Skeletal muscle tissue (tissue), 4 donors: ENCODE measurements around the gene ADK. TPM values are rescaled to one million over a fixed set of nuclear protein-coding genes. Genes with fewer than 3 reads are reported as not detected.
"Not testable (repeated sequence)": the region's sequence is repeated elsewhere in the genome, so short reads cannot be mapped to it uniquely, and the experiment has no call there.

Source experiments
- H3K27ac ChIP-seq: one replicate; pipeline ENCODE4 v1.7.0; 2013; ENCODE audit warnings: mild to moderate bottlenecking, low read depth, low read length, inconsistent platforms
- H3K27me3 ChIP-seq, 3 donors: one replicate each; pipeline ENCODE4 v1.7.0; 2013; ENCODE audit warnings: low read length in 3 of 3; ENCODE audit not compliant: control insufficient read depth in 3 of 3, insufficient read depth in 3 of 3
- H3K36me3 ChIP-seq, 3 donors: one replicate each; pipeline ENCODE4 v1.7.0; 2013; ENCODE audit warnings: low read length in 3 of 3; ENCODE audit not compliant: control insufficient read depth in 3 of 3, insufficient read depth in 3 of 3
- H3K4me1 ChIP-seq, 3 donors: one replicate each; pipeline ENCODE4 v1.7.0; 2013; ENCODE audit warnings: low read length in 3 of 3, mild to moderate bottlenecking in 3 of 3; ENCODE audit not compliant: control insufficient read depth in 3 of 3, insufficient read depth in 3 of 3
- H3K4me3 ChIP-seq, 3 donors: one replicate each; pipeline ENCODE4 v1.7.0; 2013; ENCODE audit warnings: low read length in 3 of 3
- H3K9ac ChIP-seq, 3 donors: one replicate each; pipeline ENCODE4 v1.7.0; 2013; ENCODE audit warnings: low read length in 3 of 3, mild to moderate bottlenecking in 3 of 3, moderate library complexity in 2 of 3, low read depth in 1 of 3
- H3K9me3 ChIP-seq, 3 donors: one replicate each; pipeline ENCODE4 v1.7.0; 2013; ENCODE audit warnings: low read length in 3 of 3; ENCODE audit not compliant: control insufficient read depth in 3 of 3
- total RNA-seq: library from RNA; depleted of rRNA; stranded (reverse); fragments of >200 nt; gene quantifications from one replicate; pipeline ENCODE4 v1.2.3, GENCODE V29; 2014
- donor health status: Osteomylitis.

ADK gene
- total RNA-seq, 1 donor from 2014 or later: 28.2 TPM

- H3K9me3 ChIP-seq: no peaks in the 10 kb centered on the region
- H3K27ac ChIP-seq: no peak overlapping the region
- H3K4me3 ChIP-seq: no peak overlapping the region
- no peaks in the 10 kb centered on the region for H3K27me3 ChIP-seq
- peaks cover 0 to 6% (median 0%) of the 10 kb centered on the region in 3 donors for H3K4me1 ChIP-seq
- peaks cover 0 to 3% (median 0%) of the 10 kb centered on the region in 3 donors for H3K36me3 ChIP-seq
- H3K9ac ChIP-seq: no peak overlapping the region
Measured at GRCh38 chr10:74199315-74199714, 48.3 kb downstream of the ADK start.

- Histone ChIP-seq H3K9ac (no peak overlapping the region), H3K27ac (no peak overlapping the region), H3K4me3 (no peak overlapping the region), H3K4me1 (peaks cover 5 to 11% (median 6%) of the 10 kb centered on the region in 3 donors), H3K36me3 (peaks cover 0 to 3% (median 0%) of the 10 kb centered on the region in 3 donors), H3K9me3 (no peaks in the 10 kb centered on the region), H3K27me3 (no peaks in the 10 kb centered on the region)
Measured at GRCh38 chr10:74202356-74202755, 51.3 kb downstream of the ADK start.

DNA sequence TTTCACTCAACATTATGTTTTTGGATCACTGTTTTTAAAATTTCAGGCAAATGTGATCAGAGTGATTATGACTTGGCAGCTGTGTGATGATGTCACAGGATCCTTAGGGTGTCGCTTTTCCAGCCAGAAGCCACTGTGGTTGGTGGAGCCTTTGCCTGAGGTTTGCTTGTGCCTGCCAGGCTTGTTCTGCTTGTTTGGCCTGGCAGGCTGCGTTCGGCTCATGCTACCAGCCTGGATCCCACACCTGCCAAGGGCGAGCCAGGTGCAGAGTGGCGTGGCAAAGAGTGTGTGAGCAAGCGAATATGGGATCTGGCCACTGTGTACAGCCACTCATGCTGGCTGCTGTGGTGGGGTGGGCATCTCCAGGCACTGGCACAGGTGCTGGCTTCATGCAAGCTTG is 55.7 kb downstream of the ADK start:
- Histone ChIP-seq H3K27ac (no peak overlapping the region), H3K4me3 (no peak overlapping the region), H3K27me3 (no peaks in the 10 kb centered on the region), H3K9me3 (no peaks in the 10 kb centered on the region), H3K4me1 (peaks cover 6 to 25% (median 18%) of the 10 kb centered on the region in 3 donors), H3K36me3 (no peaks in the 10 kb centered on the region), H3K9ac (no peak overlapping the region)

GRCh38 chr10:74207691-74208480 is 56.9 kb downstream of the ADK start:
- Histone ChIP-seq H3K27me3 (no peaks in the 10 kb centered on the region), H3K4me3 (peak overlapping the region in 1 of 3 donors; percentile 29), H3K27ac (no peak overlapping the region), H3K9me3 (no peaks in the 10 kb centered on the region), H3K9ac (no peak overlapping the region), H3K36me3 (no peaks in the 10 kb centered on the region), H3K4me1 (peaks cover 6 to 25% (median 18%) of the 10 kb centered on the region in 3 donors)

- Histone ChIP-seq H3K4me3 (no peak overlapping the region), H3K4me1 (peaks cover 6 to 25% (median 18%) of the 10 kb centered on the region in 3 donors), H3K27ac (no peak overlapping the region), H3K9ac (no peak overlapping the region), H3K27me3 (no peaks in the 10 kb centered on the region), H3K9me3 (no peaks in the 10 kb centered on the region), H3K36me3 (no peaks in the 10 kb centered on the region)
Measured at GRCh38 chr10:74208997-74209396, 58.0 kb downstream of the ADK start.

GRCh38 chr10:74213019-74213418 is 62.0 kb downstream of the ADK start:
- Histone ChIP-seq H3K9ac (no peak overlapping the region), H3K4me1 (peaks cover 0 to 9% (median 8%) of the 10 kb centered on the region in 3 donors), H3K4me3 (no peak overlapping the region), H3K27me3 (no peaks in the 10 kb centered on the region), H3K9me3 (no peaks in the 10 kb centered on the region), H3K36me3 (no peaks in the 10 kb centered on the region), H3K27ac (no peak overlapping the region)

GRCh38 chr10:74213571-74214162 is 62.6 kb downstream of the ADK start:
- H3K9ac ChIP-seq: no peak overlapping the region
- no peak overlapping the region for H3K27ac ChIP-seq
- no peaks in the 10 kb centered on the region for H3K27me3 ChIP-seq
- peaks cover 0 to 6% (median 5%) of the 10 kb centered on the region in 3 donors for H3K4me1 ChIP-seq
- H3K36me3 ChIP-seq: no peaks in the 10 kb centered on the region
- no peaks in the 10 kb centered on the region for H3K9me3 ChIP-seq
- H3K4me3 ChIP-seq: no peak overlapping the region

GRCh38 chr10:74217110-74217509 is 66.1 kb downstream of the ADK start:
- not testable (repeated sequence) for H3K27me3 ChIP-seq, H3K36me3 ChIP-seq, H3K27ac ChIP-seq, H3K9ac ChIP-seq, H3K4me3 ChIP-seq, H3K9me3 ChIP-seq, H3K4me1 ChIP-seq

DNA sequence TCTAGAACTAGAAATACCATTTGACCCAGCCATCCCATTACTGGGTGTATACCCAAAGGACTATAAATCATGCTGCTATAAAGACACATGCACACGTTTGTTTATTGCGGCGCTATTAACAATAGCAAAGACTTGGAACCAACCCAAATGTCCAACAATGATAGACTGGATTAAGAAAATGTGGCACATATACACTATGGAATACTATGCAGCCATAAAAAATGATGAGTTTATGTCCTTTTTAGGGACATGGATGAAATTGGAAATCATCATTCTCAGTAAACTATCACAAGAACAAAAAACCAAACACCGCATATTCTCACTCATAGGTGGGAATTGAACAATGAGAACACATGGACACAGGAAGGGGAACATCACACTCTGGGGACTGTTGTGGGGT is 71.4 kb downstream of the ADK start:
- H3K4me1 ChIP-seq, H3K9ac ChIP-seq, H3K27ac ChIP-seq, H3K36me3 ChIP-seq, H3K9me3 ChIP-seq, H3K4me3 ChIP-seq, H3K27me3 ChIP-seq: not testable (repeated sequence)

- no peaks in the 10 kb centered on the region for H3K27me3 ChIP-seq
Measured at GRCh38 chr10:74223755-74224529, 72.9 kb downstream of the ADK start.

More at GRCh38 chr10:74223755-74224529, 72.9 kb downstream of the ADK start:
- Histone ChIP-seq H3K27ac (no peak overlapping the region), H3K4me1 (no peaks in the 10 kb centered on the region), H3K36me3 (no peaks in the 10 kb centered on the region), H3K9ac (no peak overlapping the region), H3K9me3 (no peaks in the 10 kb centered on the region), H3K4me3 (no peak overlapping the region)
